ENCODE measurements around the gene VIPAS39. TPM values are rescaled to one million over a fixed set of nuclear protein-coding genes. Genes with fewer than 3 reads are reported as not detected.
A peak's percentile ranks its signal among the peaks of the same experiment; 100 is the strongest.

VIPAS39 gene
- total RNA-seq: 21.2 to 24.3 TPM (median 21.9 TPM) in 3 replicates
- long read RNA-seq, transcript VIPAS39-211 (20 exons, 2,562 nt): major isoform, 28 of 40 reads
- long read RNA-seq, partial matches to known transcripts: 1 of 40 reads
- long read RNA-seq, other reads (novel, unspliced or antisense): 7 of 40 reads

DNA sequence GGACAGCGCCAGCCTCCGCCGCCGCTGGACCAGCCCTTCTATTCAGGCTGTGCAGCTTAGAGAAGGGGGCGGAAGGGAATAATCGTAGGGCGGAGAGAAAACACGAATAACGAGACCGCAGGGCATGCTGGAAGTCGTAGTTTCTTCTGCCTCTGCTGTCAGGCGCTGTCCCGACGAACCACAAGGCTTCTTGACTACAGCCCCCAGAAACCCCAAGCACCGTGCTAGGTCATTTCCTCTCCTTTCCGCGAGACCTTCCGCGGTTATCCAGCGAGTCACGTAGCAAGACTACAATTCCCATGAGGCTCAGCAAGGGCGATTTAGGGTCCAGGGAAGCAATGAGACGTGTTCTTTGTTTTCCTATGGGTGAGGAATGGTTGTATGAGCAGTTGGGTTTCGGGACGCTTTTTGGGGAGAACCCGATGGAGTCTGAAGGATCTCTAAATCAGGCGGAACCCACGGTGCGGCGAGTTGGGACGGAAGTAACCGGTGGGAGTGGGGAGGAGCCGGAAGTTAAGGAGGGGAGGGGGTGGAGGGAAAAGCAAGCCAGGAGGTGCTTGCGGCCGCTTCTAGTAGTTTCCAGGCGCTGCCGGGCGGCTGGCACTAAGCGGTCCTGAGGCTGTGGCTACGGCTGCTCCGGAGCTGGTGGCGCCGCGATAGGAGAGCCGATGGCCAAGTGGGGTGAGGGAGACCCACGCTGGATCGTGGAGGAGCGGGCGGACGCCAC is at the start of gene VIPAS39, which contains the start of gene AHSA1:
TSS of gene VIPAS39 (minus strand) at position 80 of the 727 bp plus-strand sequence. CDS start 3,499 bp downstream, outside the sequence.
TSS of gene AHSA1 (plus strand) at position 572 of the 727 bp plus-strand sequence. CDS start at position 669, 97 bp downstream.
- H3K27ac Mint-ChIP-seq (ENCODE audit: unreplicated experiment): peak within 1 kb of the TSS; percentile 100
- DNase-seq (ENCODE audit: low spot score): peak; percentile 97
- peaks cover 26% of the 10 kb centered on the region for H3K36me3 Mint-ChIP-seq (ENCODE audit: low read depth)
- H3K9me3 Mint-ChIP-seq (ENCODE audit: low read depth): no peaks in the 10 kb centered on the region
- H3K27me3 Mint-ChIP-seq (ENCODE audit: low read depth): no peaks in the 10 kb centered on the region
- H3K4me3 Mint-ChIP-seq (ENCODE audit: unreplicated experiment): peak within 1 kb of the TSS; percentile 100
- H3K4me1 Mint-ChIP-seq (ENCODE audit: low read depth): peaks cover 30% of the 10 kb centered on the region
- TF ChIP-seq CTCF (IDR thresholded peaks at IDR 0.05): no peak

- DNase-seq (ENCODE audit: low spot score): no peak
- no peaks in the 10 kb centered on the region for H3K4me1 Mint-ChIP-seq (ENCODE audit: low read depth)
- peaks cover 4% of the 10 kb centered on the region for H3K9me3 Mint-ChIP-seq (ENCODE audit: low read depth)
- H3K27me3 Mint-ChIP-seq (ENCODE audit: low read depth): no peaks in the 10 kb centered on the region
- peaks cover 13% of the 10 kb centered on the region for H3K36me3 Mint-ChIP-seq (ENCODE audit: low read depth)
- no peak overlapping the region for H3K4me3 Mint-ChIP-seq (ENCODE audit: unreplicated experiment)
- no peak for TF ChIP-seq CTCF (IDR thresholded peaks at IDR 0.05)
- no peak overlapping the region for H3K27ac Mint-ChIP-seq (ENCODE audit: unreplicated experiment)
Observed at GRCh38 chr14:77505031-77505430, 47.6 kb upstream of the VIPAS39 start.

- H3K27ac Mint-ChIP-seq (ENCODE audit: unreplicated experiment): no peak overlapping the region
- peaks cover 4% of the 10 kb centered on the region for H3K9me3 Mint-ChIP-seq (ENCODE audit: low read depth)
- DNase-seq (ENCODE audit: low spot score): no peak
- peaks cover 11% of the 10 kb centered on the region for H3K36me3 Mint-ChIP-seq (ENCODE audit: low read depth)
- TF ChIP-seq CTCF (IDR thresholded peaks at IDR 0.05): no peak
- H3K4me1 Mint-ChIP-seq (ENCODE audit: low read depth): no peaks in the 10 kb centered on the region
- no peak overlapping the region for H3K4me3 Mint-ChIP-seq (ENCODE audit: unreplicated experiment)
- peaks cover 7% of the 10 kb centered on the region for H3K27me3 Mint-ChIP-seq (ENCODE audit: low read depth)
Observed at GRCh38 chr14:77503138-77503537, 45.7 kb upstream of the VIPAS39 start.

DNA sequence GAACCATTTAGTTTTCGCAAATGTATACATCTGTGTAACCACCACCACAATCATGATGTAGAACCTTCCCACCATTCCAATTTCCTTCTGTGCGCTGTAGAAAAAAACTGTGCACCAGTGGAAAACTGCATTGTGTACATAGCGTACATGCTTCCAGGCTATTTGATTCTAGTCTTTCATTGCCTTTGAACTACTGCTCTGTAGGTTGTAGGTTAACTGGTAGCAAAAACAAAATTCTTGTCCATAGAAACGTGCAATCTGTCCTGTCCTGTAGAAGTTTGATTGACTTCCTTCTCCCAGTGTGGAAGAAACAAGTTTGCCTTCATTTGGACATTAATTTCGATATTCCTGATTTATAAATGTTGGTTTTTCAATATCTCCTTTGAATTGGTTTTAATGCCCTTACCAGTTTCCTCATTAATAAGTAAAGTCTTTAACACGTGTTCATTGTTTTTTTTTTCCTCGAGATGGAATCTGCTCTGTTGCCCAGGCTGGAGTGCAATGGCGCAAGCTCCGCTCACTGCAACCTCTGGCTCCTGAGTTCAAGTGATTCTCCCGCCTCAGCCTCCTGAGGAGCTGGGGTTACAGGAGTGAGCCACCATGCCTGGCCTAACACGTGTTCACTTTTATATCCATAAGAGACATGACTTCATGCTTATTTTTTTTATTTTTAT is 44.8 kb upstream of the VIPAS39 start:
- no peak for DNase-seq (ENCODE audit: low spot score)
- Mint-ChIP-seq H3K27ac (ENCODE audit: unreplicated experiment) (no peak overlapping the region), H3K27me3 (ENCODE audit: low read depth) (peaks cover 11% of the 10 kb centered on the region), H3K36me3 (ENCODE audit: low read depth) (peaks cover 8% of the 10 kb centered on the region), H3K4me3 (ENCODE audit: unreplicated experiment) (no peak overlapping the region), H3K4me1 (ENCODE audit: low read depth) (peaks cover 4% of the 10 kb centered on the region), H3K9me3 (ENCODE audit: low read depth) (peaks cover 4% of the 10 kb centered on the region)
- no peak for TF ChIP-seq CTCF (IDR thresholded peaks at IDR 0.05)

GRCh38 chr14:77498984-77499527 is 41.7 kb upstream of the VIPAS39 start:
- H3K27me3 Mint-ChIP-seq (ENCODE audit: low read depth): peaks cover 11% of the 10 kb centered on the region
- H3K9me3 Mint-ChIP-seq (ENCODE audit: low read depth): peaks cover 4% of the 10 kb centered on the region
- peaks cover 5% of the 10 kb centered on the region for H3K36me3 Mint-ChIP-seq (ENCODE audit: low read depth)

More at GRCh38 chr14:77498984-77499527, 41.7 kb upstream of the VIPAS39 start:
- Mint-ChIP-seq H3K4me3 (ENCODE audit: unreplicated experiment) (peak overlapping the region; percentile 57), H3K4me1 (ENCODE audit: low read depth) (peaks cover 4% of the 10 kb centered on the region), H3K27ac (ENCODE audit: unreplicated experiment) (no peak overlapping the region)
- no peak for DNase-seq (ENCODE audit: low spot score)
- TF ChIP-seq CTCF (IDR thresholded peaks at IDR 0.05): no peak

Measured in chondrocyte (in vitro differentiated cells).